Mesenchymal stem cell (in vitro differentiated cells and primary cell): Measurements from ENCODE around the gene MUC5AC.

Experiments
- DNase-seq: peaks from one replicate; pipeline ENCODE4 v3.0.0-alpha.2; 2013
- H2AFZ ChIP-seq: one replicate; pipeline ENCODE4 v1.6.1; 2013; ENCODE audit warnings: low read depth, mild to moderate bottlenecking, control low read depth, inconsistent platforms, low read length, moderate library complexity
- H2AK5ac ChIP-seq: 2 replicates; pipeline ENCODE4 v1.6.1; 2013; ENCODE audit warnings: low read length, moderate library complexity, mild to moderate bottlenecking, inconsistent platforms; ENCODE audit not compliant: severe bottlenecking
- H2BK120ac ChIP-seq: one replicate; pipeline ENCODE4 v1.6.1; 2013; ENCODE audit warnings: low read depth, mild to moderate bottlenecking, inconsistent platforms, low read length, moderate library complexity
- H2BK12ac ChIP-seq, 2 experiments: one replicate each; pipeline ENCODE4 v1.6.1; 2013; ENCODE audit warnings: inconsistent platforms in 2 of 2, low read length in 2 of 2, mild to moderate bottlenecking in 2 of 2, moderate library complexity in 2 of 2, control low read depth in 1 of 2
- H2BK15ac ChIP-seq: one replicate; pipeline ENCODE4 v1.6.1; 2013; ENCODE audit warnings: mild to moderate bottlenecking, low read depth, inconsistent platforms; ENCODE audit not compliant: poor library complexity, severe bottlenecking
- H2BK5ac ChIP-seq: 2 replicates; pipeline ENCODE4 v1.6.1; 2013; ENCODE audit warnings: low read depth, mild to moderate bottlenecking, low read length, control low read depth, inconsistent platforms; ENCODE audit not compliant: poor library complexity, severe bottlenecking
- H3K14ac ChIP-seq, 2 experiments: one replicate each; pipeline ENCODE4 v1.6.1; 2013; ENCODE audit warnings: inconsistent platforms in 2 of 2, low read length in 2 of 2, control low read depth in 1 of 2, mild to moderate bottlenecking in 1 of 2, moderate library complexity in 1 of 2
- H3K18ac ChIP-seq, 2 experiments: one replicate each; pipeline ENCODE4 v1.6.1; 2013; ENCODE audit warnings: inconsistent platforms in 2 of 2, low read length in 2 of 2, control low read depth in 1 of 2, low read depth in 1 of 2, mild to moderate bottlenecking in 1 of 2
- H3K23ac ChIP-seq, 2 experiments: one replicate each; pipeline ENCODE4 v1.6.1; 2013; ENCODE audit warnings: inconsistent platforms in 2 of 2, low read length in 2 of 2, mild to moderate bottlenecking in 2 of 2, moderate library complexity in 2 of 2, control low read depth in 1 of 2
- H3K27ac ChIP-seq: 2 replicates; pipeline ENCODE4 v1.5.1; 2013; ENCODE audit warnings: mild to moderate bottlenecking, moderate library complexity, low read length, control low read depth, inconsistent platforms; ENCODE audit not compliant: poor library complexity, severe bottlenecking
- H3K27me3 ChIP-seq, 2 experiments: 2 replicates each; pipeline versions ENCODE4 v1.6.1 to v1.7.0; 2013; ENCODE audit warnings: low read length in 2 of 2, mild to moderate bottlenecking in 2 of 2, moderate library complexity in 2 of 2, control low read depth in 1 of 2, inconsistent platforms in 1 of 2; ENCODE audit not compliant: control insufficient read depth in 1 of 2, insufficient read depth in 1 of 2
- H3K36me3 ChIP-seq, 2 experiments: 2 replicates each; pipeline versions ENCODE4 v1.6.1 to v1.7.0; 2013; ENCODE audit warnings: low read length in 2 of 2, control low read depth in 1 of 2, inconsistent platforms in 1 of 2, low read depth in 1 of 2, mild to moderate bottlenecking in 1 of 2; ENCODE audit not compliant: insufficient read depth in 2 of 2, control insufficient read depth in 1 of 2
- H3K4ac ChIP-seq, 2 experiments: one replicate each; pipeline ENCODE4 v1.6.1; 2013; ENCODE audit warnings: inconsistent platforms in 2 of 2, low read length in 2 of 2, mild to moderate bottlenecking in 2 of 2, moderate library complexity in 2 of 2, control low read depth in 1 of 2, low read depth in 1 of 2
- H3K4me1 ChIP-seq: 2 replicates; pipeline ENCODE4 v1.6.1; 2013; ENCODE audit warnings: low read depth, low read length, control low read depth; ENCODE audit not compliant: control insufficient read depth, insufficient read depth
- H3K4me2 ChIP-seq: 2 replicates; pipeline ENCODE4 v1.6.1; 2013; ENCODE audit warnings: low read length, mild to moderate bottlenecking, inconsistent platforms; ENCODE audit not compliant: poor library complexity, severe bottlenecking
- H3K4me3 ChIP-seq, 2 experiments: 2 replicates each; pipeline versions ENCODE4 v1.5.1 to v1.7.0; 2013; ENCODE audit warnings: low read length in 2 of 2, mild to moderate bottlenecking in 2 of 2, control low read depth in 1 of 2, low read depth in 1 of 2; ENCODE audit not compliant: insufficient read depth in 1 of 2
- H3K79me1 ChIP-seq: replicated peaks from 2 replicates; pipeline ENCODE4 v1.6.1; 2013; ENCODE audit warnings: mild to moderate bottlenecking, control low read depth, low read length, inconsistent platforms; ENCODE audit not compliant: poor library complexity, severe bottlenecking
- H3K9ac ChIP-seq: 2 replicates; pipeline ENCODE4 v1.7.0; 2013; ENCODE audit warnings: mild to moderate bottlenecking, low read length, moderate library complexity
- H3K9me3 ChIP-seq: 2 replicates; pipeline ENCODE4 v1.7.0; 2013; ENCODE audit warnings: mild to moderate bottlenecking, low read length; ENCODE audit not compliant: control insufficient read depth
- H4K8ac ChIP-seq: one replicate; pipeline ENCODE4 v1.6.1; 2013; ENCODE audit warnings: inconsistent platforms, mild to moderate bottlenecking, low read length, moderate library complexity
- H4K91ac ChIP-seq: one replicate; pipeline ENCODE4 v1.6.1; 2013; ENCODE audit warnings: mild to moderate bottlenecking, low read length, inconsistent platforms
- WGBS: methylation state at CpG from one replicate; pipeline ENCODE4 v1.1.7; 2013; ENCODE audit warnings: mixed read lengths; 5-methylcytosine and 5-hydroxymethylcytosine counted together

MUC5AC gene

DNA sequence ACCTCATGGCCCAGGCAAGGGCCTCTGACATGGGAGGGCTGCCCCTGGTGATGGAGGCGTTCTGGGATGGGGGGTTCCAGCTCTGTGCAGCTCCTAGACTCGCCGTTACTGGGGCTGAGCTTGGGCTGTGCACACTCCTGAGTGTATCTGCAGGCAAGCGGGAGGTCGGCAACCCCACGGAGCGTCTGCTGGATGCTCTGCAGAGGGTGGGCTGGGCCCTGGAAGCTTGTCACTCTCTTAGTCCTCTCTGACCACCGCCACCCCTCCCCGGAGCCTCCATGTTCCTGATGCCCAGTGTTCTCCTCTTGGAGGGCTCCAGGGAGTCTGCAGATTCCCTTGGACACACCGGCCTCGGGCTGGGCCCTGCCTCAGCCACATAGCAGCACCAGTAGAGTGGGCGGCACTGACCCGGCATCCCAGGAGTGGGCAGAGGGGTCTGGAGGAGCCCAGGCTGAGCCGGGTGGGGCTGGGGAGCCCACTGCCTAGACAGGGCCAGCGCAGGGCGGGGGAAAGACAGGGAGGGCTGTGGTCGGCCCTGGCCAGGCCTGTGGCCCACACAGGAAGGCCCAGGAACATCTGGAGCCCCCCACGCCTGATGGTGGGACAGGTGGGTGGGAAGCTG lies 44.5 kb downstream of the MUC5AC start:
- H4K8ac ChIP-seq = no peak overlapping the region
- 69% methylated on average over 18 of the region's 18 CpGs for WGBS
- H3K9ac ChIP-seq = no peak overlapping the region
- no peak overlapping the region for H3K27ac ChIP-seq
- H3K4me2 ChIP-seq = no peak overlapping the region
- no peaks in the 10 kb centered on the region for H3K9me3 ChIP-seq
- H3K27me3 ChIP-seq = peaks cover 0 to 62% of the 10 kb centered on the region in 2 experiments
- H2AK5ac ChIP-seq = no peak overlapping the region
- H3K36me3 ChIP-seq = no peaks in the 10 kb centered on the region
- H2BK5ac ChIP-seq = no peak overlapping the region
- no peak overlapping the region for H3K18ac ChIP-seq
- no peak overlapping the region for H2AFZ ChIP-seq
- H3K14ac ChIP-seq = no peak overlapping the region
- H4K91ac ChIP-seq = no peak overlapping the region
- DNase-seq = no peak
- H3K23ac ChIP-seq = no peak overlapping the region
- H2BK15ac ChIP-seq = no peak overlapping the region
- H2BK12ac ChIP-seq = no peak overlapping the region
- H3K4me3 ChIP-seq = no peak overlapping the region
- H2BK120ac ChIP-seq = no peak overlapping the region
- no peak overlapping the region for H3K4ac ChIP-seq
- H3K4me1 ChIP-seq = peaks cover 14% of the 10 kb centered on the region
- H3K79me1 ChIP-seq = no peaks in the 10 kb centered on the region

DNA sequence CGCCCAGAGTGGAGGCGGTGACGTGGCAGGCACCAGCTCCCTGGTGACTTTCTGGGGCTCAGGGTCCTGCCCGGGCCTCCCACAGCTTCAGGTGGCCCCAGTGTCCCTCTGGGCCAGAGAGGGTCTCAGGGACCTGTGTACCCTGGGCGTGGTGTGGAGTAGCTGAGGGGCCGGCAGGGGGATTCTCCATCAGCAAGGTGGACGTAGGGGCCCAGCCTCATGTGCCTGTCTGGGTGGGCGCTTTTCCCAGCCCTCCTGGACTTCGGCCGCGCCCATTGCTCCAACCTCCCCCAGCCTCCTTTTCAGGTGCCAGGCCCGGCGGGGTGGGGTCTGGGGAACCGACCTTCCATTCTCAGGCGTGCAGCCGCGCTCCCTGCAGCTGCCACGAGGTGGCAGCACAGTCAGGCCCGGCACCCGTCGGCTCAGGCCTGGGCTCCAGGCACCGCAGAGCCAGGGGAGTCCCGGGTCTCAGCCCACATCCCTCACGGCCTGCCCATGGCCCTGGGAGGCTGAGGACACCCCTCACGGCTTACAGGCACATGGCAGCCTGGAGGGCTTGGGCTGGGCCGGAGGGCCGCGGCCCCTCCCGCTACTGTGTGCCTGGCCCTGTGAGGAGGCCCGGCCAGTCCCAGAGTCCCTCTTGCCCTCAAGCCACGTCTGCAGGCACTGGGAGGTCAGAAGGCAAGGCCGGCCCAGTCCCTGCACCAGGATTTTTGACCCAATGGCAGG lies 45.2 kb downstream of the MUC5AC start:
- no peak overlapping the region for H3K18ac ChIP-seq
- H3K27me3 ChIP-seq = peaks cover 0 to 66% of the 10 kb centered on the region in 2 experiments
- no peak overlapping the region for H3K4me3 ChIP-seq
- H3K4me1 ChIP-seq = peaks cover 14% of the 10 kb centered on the region
- H2BK12ac ChIP-seq = no peak overlapping the region
- peak overlapping the region; percentile 48 for H3K9ac ChIP-seq
- no peaks in the 10 kb centered on the region for H3K79me1 ChIP-seq
- H2BK120ac ChIP-seq = no peak overlapping the region
- H2BK5ac ChIP-seq = no peak overlapping the region
- no peaks in the 10 kb centered on the region for H3K9me3 ChIP-seq
- no peaks in the 10 kb centered on the region for H3K36me3 ChIP-seq
- H3K14ac ChIP-seq = no peak overlapping the region
- peak; percentile 17 for DNase-seq
- no peak overlapping the region for H3K4ac ChIP-seq
- no peak overlapping the region for H3K4me2 ChIP-seq
- no peak overlapping the region for H4K91ac ChIP-seq
- WGBS = 49% methylated on average over 32 of the region's 32 CpGs
- no peak overlapping the region for H2AFZ ChIP-seq
- H3K27ac ChIP-seq = no peak overlapping the region
- H4K8ac ChIP-seq = no peak overlapping the region
- H2BK15ac ChIP-seq = no peak overlapping the region
- no peak overlapping the region for H2AK5ac ChIP-seq
- no peak overlapping the region for H3K23ac ChIP-seq

DNA sequence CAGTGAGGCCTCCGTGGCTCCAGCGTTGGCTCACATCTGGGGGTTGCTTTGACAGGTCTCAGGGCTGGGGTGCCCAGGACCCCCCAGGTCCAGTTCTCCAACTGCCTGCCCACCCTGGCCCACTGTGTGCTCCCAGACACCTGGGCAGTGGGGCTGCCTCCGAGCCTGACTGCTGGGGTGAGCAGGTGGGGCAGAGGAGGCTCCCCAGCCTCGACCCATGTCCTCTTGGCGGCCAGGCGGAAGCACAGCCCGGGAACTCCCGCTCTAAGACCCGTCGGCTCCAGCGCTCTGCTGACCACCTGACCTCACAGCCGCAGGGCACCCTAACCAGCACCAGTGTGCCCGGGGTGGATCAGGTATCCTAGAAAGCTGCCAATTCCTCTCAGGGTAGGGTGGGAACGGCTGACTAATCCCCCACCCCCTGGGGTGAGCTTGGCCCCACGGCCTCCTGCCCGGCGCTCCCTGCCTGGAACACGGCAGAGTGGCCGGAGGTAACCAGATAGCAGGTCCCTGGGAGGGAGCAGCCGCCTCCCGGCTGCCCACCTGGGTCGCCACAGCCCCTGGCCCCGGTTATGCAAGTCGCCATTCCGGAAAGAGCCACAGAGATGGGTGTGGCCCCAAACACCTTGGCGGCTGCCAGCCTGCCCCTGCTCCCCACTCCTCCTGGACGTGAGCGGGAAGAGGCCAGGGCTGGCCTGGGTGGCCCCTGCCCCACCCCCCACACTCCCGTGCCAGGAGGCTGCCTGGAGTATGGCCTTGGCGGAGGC lies 45.9 kb downstream of the MUC5AC start:
- no peaks in the 10 kb centered on the region for H3K36me3 ChIP-seq
- no peak overlapping the region for H4K91ac ChIP-seq
- peak overlapping the region; percentile 48 for H3K9ac ChIP-seq
- H3K23ac ChIP-seq = no peak overlapping the region
- no peak overlapping the region for H3K14ac ChIP-seq
- no peak overlapping the region for H2BK15ac ChIP-seq
- H4K8ac ChIP-seq = no peak overlapping the region
- H2BK120ac ChIP-seq = no peak overlapping the region
- peaks cover 14% of the 10 kb centered on the region for H3K4me1 ChIP-seq
- no peak overlapping the region for H2AFZ ChIP-seq
- no peak overlapping the region for H3K4me3 ChIP-seq
- H2BK5ac ChIP-seq = no peak overlapping the region
- H3K9me3 ChIP-seq = no peaks in the 10 kb centered on the region
- no peaks in the 10 kb centered on the region for H3K79me1 ChIP-seq
- H2AK5ac ChIP-seq = no peak overlapping the region
- peaks cover 0 to 62% of the 10 kb centered on the region in 2 experiments for H3K27me3 ChIP-seq
- no peak overlapping the region for H3K4me2 ChIP-seq
- H3K4ac ChIP-seq = no peak overlapping the region
- no peak overlapping the region for H3K27ac ChIP-seq
- H3K18ac ChIP-seq = no peak overlapping the region
- no peak for DNase-seq
- no peak overlapping the region for H2BK12ac ChIP-seq
- 91% methylated on average over 30 of the region's 30 CpGs for WGBS
